Duodenal mucosa (tissue), 2 donors: ENCODE measurements around the gene LYRM4.

Experiments
- H3K27ac ChIP-seq: one replicate; pipeline ENCODE4 v1.7.0; 2013; ENCODE audit warnings: low read depth, low read length
- H3K27me3 ChIP-seq, 2 donors: one replicate each; pipeline ENCODE4 v1.7.0; 2013; ENCODE audit warnings: low read length in 2 of 2, control low read depth in 1 of 2; ENCODE audit not compliant: insufficient read depth in 2 of 2, control insufficient read depth in 1 of 2
- H3K36me3 ChIP-seq, 2 donors: one replicate each; pipeline ENCODE4 v1.7.0; 2013; ENCODE audit warnings: low read length in 2 of 2, control low read depth in 1 of 2; ENCODE audit not compliant: insufficient read depth in 2 of 2, control insufficient read depth in 1 of 2
- H3K4me1 ChIP-seq, 2 donors: one replicate each; pipeline ENCODE4 v1.7.0; 2013; ENCODE audit warnings: low read length in 2 of 2, control low read depth in 1 of 2; ENCODE audit not compliant: insufficient read depth in 2 of 2, control insufficient read depth in 1 of 2
- H3K4me3 ChIP-seq, 2 donors: one replicate each; pipeline ENCODE4 v1.7.0; 2013; ENCODE audit warnings: low read length in 2 of 2, low read depth in 1 of 2
- H3K9ac ChIP-seq, 2 donors: one replicate each; pipeline ENCODE4 v1.7.0; 2013; ENCODE audit warnings: low read length in 2 of 2, low read depth in 1 of 2
- H3K9me3 ChIP-seq, 2 donors: one replicate each; pipeline ENCODE4 v1.7.0; 2013; ENCODE audit warnings: low read length in 2 of 2, control low read depth in 1 of 2; ENCODE audit not compliant: control insufficient read depth in 1 of 2

LYRM4 gene

GRCh38 chr6:5181510-5182317 is 79.0 kb downstream of the LYRM4 start:
- Histone ChIP-seq H3K27ac (no peak overlapping the region), H3K9ac (no peak overlapping the region), H3K9me3 (no peaks in the 10 kb centered on the region), H3K36me3 (peaks cover 0 to 3% of the 10 kb centered on the region in 2 donors), H3K4me3 (no peak overlapping the region), H3K27me3 (no peaks in the 10 kb centered on the region), H3K4me1 (no peaks in the 10 kb centered on the region)

- H3K27ac ChIP-seq: no peak overlapping the region
- no peaks in the 10 kb centered on the region for H3K9me3 ChIP-seq
- H3K9ac ChIP-seq: no peak overlapping the region
- H3K4me3 ChIP-seq: no peak overlapping the region
- no peaks in the 10 kb centered on the region for H3K4me1 ChIP-seq
- H3K36me3 ChIP-seq: peaks cover 0 to 3% of the 10 kb centered on the region in 2 donors
- no peaks in the 10 kb centered on the region for H3K27me3 ChIP-seq
Measured at GRCh38 chr6:5180636-5181035, 80.1 kb downstream of the LYRM4 start.

GRCh38 chr6:5179917-5180316 is 80.8 kb downstream of the LYRM4 start:
- Histone ChIP-seq H3K9ac (no peak overlapping the region), H3K4me1 (peaks cover 0 to 5% of the 10 kb centered on the region in 2 donors), H3K9me3 (no peaks in the 10 kb centered on the region), H3K27ac (no peak overlapping the region), H3K27me3 (no peaks in the 10 kb centered on the region), H3K36me3 (peaks cover 0 to under 1% of the 10 kb centered on the region in 2 donors), H3K4me3 (no peak overlapping the region)

- H3K9ac ChIP-seq: no peak overlapping the region
- H3K27me3 ChIP-seq: no peaks in the 10 kb centered on the region
- no peak overlapping the region for H3K4me3 ChIP-seq
- no peak overlapping the region for H3K27ac ChIP-seq
- H3K4me1 ChIP-seq: peaks cover 0 to 6% of the 10 kb centered on the region in 2 donors
- no peaks in the 10 kb centered on the region for H3K36me3 ChIP-seq
- H3K9me3 ChIP-seq: no peaks in the 10 kb centered on the region
Measured at GRCh38 chr6:5178806-5179205, 81.9 kb downstream of the LYRM4 start.

- H3K4me3 ChIP-seq: no peak overlapping the region
- H3K36me3 ChIP-seq: no peaks in the 10 kb centered on the region
- peaks cover 0 to 6% of the 10 kb centered on the region in 2 donors for H3K4me1 ChIP-seq
- no peak overlapping the region for H3K9ac ChIP-seq
- no peak overlapping the region for H3K27ac ChIP-seq
- no peaks in the 10 kb centered on the region for H3K9me3 ChIP-seq
- no peaks in the 10 kb centered on the region for H3K27me3 ChIP-seq
Measured at GRCh38 chr6:5175635-5176034, 85.1 kb downstream of the LYRM4 start.

- Histone ChIP-seq H3K4me3 (no peak overlapping the region), H3K9me3 (no peaks in the 10 kb centered on the region), H3K4me1 (peaks cover 0 to 6% of the 10 kb centered on the region in 2 donors), H3K36me3 (no peaks in the 10 kb centered on the region), H3K27me3 (no peaks in the 10 kb centered on the region), H3K27ac (no peak overlapping the region), H3K9ac (no peak overlapping the region)
Measured at GRCh38 chr6:5174756-5175549, 85.8 kb downstream of the LYRM4 start.

GRCh38 chr6:5174244-5174643 is 86.5 kb downstream of the LYRM4 start:
- no peaks in the 10 kb centered on the region for H3K27me3 ChIP-seq
- no peaks in the 10 kb centered on the region for H3K36me3 ChIP-seq
- H3K27ac ChIP-seq: no peak overlapping the region
- no peaks in the 10 kb centered on the region for H3K9me3 ChIP-seq
- H3K9ac ChIP-seq: peak overlapping the region in 1 of 2 donors; percentile 3
- peak overlapping the region in 1 of 2 donors; percentile 11 for H3K4me3 ChIP-seq
- peaks cover 0 to 6% of the 10 kb centered on the region in 2 donors for H3K4me1 ChIP-seq

GRCh38 chr6:5173810-5174209 is 86.9 kb downstream of the LYRM4 start:
- Histone ChIP-seq H3K9ac (peak overlapping the region in 1 of 2 donors; percentile 3), H3K4me1 (peaks cover 0 to 6% of the 10 kb centered on the region in 2 donors), H3K4me3 (peak overlapping the region in 1 of 2 donors; percentile 11), H3K27me3 (no peaks in the 10 kb centered on the region), H3K27ac (no peak overlapping the region), H3K36me3 (no peaks in the 10 kb centered on the region), H3K9me3 (no peaks in the 10 kb centered on the region)

GRCh38 chr6:5172897-5173474 is 87.8 kb downstream of the LYRM4 start:
- no peaks in the 10 kb centered on the region for H3K36me3 ChIP-seq
- H3K9ac ChIP-seq: no peak overlapping the region
- H3K4me3 ChIP-seq: no peak overlapping the region

More at GRCh38 chr6:5172897-5173474, 87.8 kb downstream of the LYRM4 start:
- H3K9me3 ChIP-seq: no peaks in the 10 kb centered on the region
- peaks cover 0 to 6% of the 10 kb centered on the region in 2 donors for H3K4me1 ChIP-seq
- H3K27ac ChIP-seq: no peak overlapping the region
- no peaks in the 10 kb centered on the region for H3K27me3 ChIP-seq
